ENCODE results near the gene HOXB6.

HOXB6 gene

DNA sequence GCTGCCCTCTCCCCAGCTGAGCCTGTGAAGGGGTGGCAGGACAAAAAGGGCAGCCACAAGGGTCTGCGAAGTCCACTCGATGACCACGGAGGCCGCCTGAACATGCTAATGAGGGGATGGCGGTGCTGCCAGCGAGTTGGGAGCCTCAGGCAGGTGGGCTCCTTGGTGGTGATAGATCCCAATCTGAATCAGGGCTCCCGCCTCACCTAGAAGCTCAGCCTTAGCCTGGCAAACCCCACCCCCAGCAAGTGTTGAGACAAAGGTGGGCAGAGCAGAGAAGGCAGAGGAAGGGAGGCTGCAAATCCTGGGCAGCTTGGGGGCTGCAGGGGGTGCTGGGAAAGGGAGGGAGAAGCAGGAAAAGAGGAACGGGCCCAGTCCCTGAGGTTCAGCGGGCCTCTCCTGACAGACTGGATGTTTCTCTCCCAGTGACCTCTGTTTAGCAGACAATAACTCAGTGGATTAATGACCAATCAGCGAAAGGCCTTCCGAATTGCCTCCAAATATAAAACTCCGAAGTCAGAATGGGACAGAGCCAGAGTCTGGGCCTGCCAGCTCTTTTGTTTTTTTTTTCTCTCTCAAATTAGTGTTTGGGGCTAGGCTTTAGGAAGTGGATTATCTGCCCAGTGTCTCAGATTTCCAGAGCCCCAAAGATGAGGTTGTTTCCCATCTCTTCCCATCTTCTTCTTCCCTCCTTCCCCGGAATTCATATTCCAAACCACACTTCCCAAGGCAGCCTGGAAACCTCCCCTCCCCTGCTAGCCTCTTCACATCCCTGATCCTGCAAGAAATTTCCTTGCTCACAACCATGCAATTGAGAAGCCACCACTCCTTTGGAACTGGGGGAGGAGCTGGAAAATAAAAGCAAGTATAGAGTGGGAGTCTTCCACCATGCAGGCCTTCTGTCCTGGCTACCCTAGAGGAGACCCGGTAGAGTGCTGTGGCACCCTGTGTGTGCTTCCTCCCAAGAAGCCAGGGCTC lies 44.7 kb downstream of the HOXB6 start:
- ATAC-seq: no peak
- TF ChIP-seq SNAI2 (CRISPR knock-in tag; IDR thresholded peaks at IDR 0.05): no peak
- TF ChIP-seq ZNF8 (CRISPR knock-in tag; IDR thresholded peaks at IDR 0.05): no peak
- TF ChIP-seq BACH2 (CRISPR knock-in tag; IDR thresholded peaks at IDR 0.05; ENCODE audit: borderline replicate concordance): no peak
- TF ChIP-seq TCF4 (CRISPR knock-in tag; IDR thresholded peaks at IDR 0.05; ENCODE audit: borderline replicate concordance): no peak
- no peak for TF ChIP-seq ZNF70 (CRISPR knock-in tag; IDR thresholded peaks at IDR 0.05)
- no peak for TF ChIP-seq RARB (CRISPR knock-in tag; IDR thresholded peaks at IDR 0.05)
- TF ChIP-seq TOX (CRISPR knock-in tag; IDR thresholded peaks at IDR 0.05; ENCODE audit: borderline replicate concordance): no peak
- TF ChIP-seq CSDC2 (CRISPR knock-in tag; IDR thresholded peaks at IDR 0.05): no peak
- no peak for TF ChIP-seq ISL1 (CRISPR knock-in tag; IDR thresholded peaks at IDR 0.05)
- TF ChIP-seq, protein P1, sequence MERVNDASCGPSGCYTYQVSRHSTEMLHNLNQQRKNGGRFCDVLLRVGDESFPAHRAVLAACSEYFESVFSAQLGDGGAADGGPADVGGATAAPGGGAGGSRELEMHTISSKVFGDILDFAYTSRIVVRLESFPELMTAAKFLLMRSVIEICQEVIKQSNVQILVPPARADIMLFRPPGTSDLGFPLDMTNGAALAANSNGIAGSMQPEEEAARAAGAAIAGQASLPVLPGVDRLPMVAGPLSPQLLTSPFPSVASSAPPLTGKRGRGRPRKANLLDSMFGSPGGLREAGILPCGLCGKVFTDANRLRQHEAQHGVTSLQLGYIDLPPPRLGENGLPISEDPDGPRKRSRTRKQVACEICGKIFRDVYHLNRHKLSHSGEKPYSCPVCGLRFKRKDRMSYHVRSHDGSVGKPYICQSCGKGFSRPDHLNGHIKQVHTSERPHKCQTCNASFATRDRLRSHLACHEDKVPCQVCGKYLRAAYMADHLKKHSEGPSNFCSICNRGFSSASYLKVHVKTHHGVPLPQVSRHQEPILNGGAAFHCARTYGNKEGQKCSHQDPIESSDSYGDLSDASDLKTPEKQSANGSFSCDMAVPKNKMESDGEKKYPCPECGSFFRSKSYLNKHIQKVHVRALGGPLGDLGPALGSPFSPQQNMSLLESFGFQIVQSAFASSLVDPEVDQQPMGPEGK (CRISPR knock-in tag; IDR thresholded peaks at IDR 0.05; ENCODE audit: borderline replicate concordance): no peak
- TF ChIP-seq PPARA (CRISPR knock-in tag; IDR thresholded peaks at IDR 0.05; ENCODE audit: borderline replicate concordance): no peak
- no peak for TF ChIP-seq ZFP3 (CRISPR knock-in tag; IDR thresholded peaks at IDR 0.05)
- no peak for TF ChIP-seq ZFP30 (CRISPR knock-in tag; IDR thresholded peaks at IDR 0.05)
- no peak for TF ChIP-seq OSR1 (CRISPR knock-in tag; IDR thresholded peaks at IDR 0.05)
- TF ChIP-seq, protein P2, sequence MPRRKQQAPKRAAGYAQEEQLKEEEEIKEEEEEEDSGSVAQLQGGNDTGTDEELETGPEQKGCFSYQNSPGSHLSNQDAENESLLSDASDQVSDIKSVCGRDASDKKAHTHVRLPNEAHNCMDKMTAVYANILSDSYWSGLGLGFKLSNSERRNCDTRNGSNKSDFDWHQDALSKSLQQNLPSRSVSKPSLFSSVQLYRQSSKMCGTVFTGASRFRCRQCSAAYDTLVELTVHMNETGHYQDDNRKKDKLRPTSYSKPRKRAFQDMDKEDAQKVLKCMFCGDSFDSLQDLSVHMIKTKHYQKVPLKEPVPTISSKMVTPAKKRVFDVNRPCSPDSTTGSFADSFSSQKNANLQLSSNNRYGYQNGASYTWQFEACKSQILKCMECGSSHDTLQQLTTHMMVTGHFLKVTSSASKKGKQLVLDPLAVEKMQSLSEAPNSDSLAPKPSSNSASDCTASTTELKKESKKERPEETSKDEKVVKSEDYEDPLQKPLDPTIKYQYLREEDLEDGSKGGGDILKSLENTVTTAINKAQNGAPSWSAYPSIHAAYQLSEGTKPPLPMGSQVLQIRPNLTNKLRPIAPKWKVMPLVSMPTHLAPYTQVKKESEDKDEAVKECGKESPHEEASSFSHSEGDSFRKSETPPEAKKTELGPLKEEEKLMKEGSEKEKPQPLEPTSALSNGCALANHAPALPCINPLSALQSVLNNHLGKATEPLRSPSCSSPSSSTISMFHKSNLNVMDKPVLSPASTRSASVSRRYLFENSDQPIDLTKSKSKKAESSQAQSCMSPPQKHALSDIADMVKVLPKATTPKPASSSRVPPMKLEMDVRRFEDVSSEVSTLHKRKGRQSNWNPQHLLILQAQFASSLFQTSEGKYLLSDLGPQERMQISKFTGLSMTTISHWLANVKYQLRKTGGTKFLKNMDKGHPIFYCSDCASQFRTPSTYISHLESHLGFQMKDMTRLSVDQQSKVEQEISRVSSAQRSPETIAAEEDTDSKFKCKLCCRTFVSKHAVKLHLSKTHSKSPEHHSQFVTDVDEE (CRISPR knock-in tag; IDR thresholded peaks at IDR 0.05): no peak
- TF ChIP-seq ZNF565 (CRISPR knock-in tag; conservative IDR thresholded peaks at IDR 0.05; ENCODE audit: low read depth): no peak
- TF ChIP-seq ARNTL (CRISPR knock-in tag; IDR thresholded peaks at IDR 0.05; ENCODE audit: borderline replicate concordance, low read depth): no peak

DNA sequence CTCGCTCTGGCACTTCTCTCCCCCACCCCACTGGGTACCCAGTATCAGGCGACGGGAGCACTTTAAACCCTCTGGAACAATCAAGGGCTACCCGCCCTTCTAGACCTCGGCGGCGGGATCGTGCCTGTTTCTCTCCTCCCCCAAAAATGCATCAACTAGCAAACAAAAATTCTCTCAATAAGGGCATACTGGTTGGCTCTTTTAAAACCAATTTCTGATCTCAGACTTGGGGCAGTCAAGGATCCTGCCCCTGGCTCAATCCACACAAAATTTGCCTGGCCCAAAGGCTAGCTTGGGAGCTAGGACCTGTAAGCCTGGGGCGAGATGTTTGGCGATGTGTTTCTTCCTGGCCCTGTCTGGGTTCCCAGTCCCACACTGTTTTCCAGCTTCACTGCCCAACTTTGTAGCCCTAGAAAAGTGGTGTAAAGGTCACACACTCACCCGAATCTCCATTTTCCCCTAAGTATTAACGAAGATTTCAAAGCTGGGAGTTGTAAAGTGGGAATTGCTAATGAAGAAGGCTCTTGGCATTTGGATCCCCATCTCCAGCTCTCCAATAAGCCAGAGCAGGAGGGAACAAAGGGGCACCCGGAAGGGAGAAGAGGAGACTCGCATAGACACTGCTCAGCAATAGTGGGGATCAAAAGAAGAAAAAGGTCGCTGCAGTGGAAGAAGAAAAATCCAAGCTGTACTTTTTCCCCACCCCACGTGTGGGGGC lies 45.5 kb downstream of the HOXB6 start:
- TF ChIP-seq ISL1 (CRISPR knock-in tag; IDR thresholded peaks at IDR 0.05) (no peak), ZC3H10 (CRISPR knock-in tag; IDR thresholded peaks at IDR 0.05) (no peak), OSR1 (CRISPR knock-in tag; IDR thresholded peaks at IDR 0.05) (no peak), GLIS3 (CRISPR knock-in tag; IDR thresholded peaks at IDR 0.05) (no peak), ZNF565 (CRISPR knock-in tag; conservative IDR thresholded peaks at IDR 0.05; ENCODE audit: low read depth) (no peak), ZFP30 (CRISPR knock-in tag; IDR thresholded peaks at IDR 0.05) (no peak), PPARA (CRISPR knock-in tag; IDR thresholded peaks at IDR 0.05; ENCODE audit: borderline replicate concordance) (no peak), ZNF70 (CRISPR knock-in tag; IDR thresholded peaks at IDR 0.05) (no peak), ZFP3 (CRISPR knock-in tag; IDR thresholded peaks at IDR 0.05) (no peak)
- TF ChIP-seq, protein P3, sequence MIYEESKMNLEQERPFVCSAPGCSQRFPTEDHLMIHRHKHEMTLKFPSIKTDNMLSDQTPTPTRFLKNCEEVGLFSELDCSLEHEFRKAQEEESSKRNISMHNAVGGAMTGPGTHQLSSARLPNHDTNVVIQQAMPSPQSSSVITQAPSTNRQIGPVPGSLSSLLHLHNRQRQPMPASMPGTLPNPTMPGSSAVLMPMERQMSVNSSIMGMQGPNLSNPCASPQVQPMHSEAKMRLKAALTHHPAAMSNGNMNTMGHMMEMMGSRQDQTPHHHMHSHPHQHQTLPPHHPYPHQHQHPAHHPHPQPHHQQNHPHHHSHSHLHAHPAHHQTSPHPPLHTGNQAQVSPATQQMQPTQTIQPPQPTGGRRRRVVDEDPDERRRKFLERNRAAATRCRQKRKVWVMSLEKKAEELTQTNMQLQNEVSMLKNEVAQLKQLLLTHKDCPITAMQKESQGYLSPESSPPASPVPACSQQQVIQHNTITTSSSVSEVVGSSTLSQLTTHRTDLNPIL (CRISPR knock-in tag; IDR thresholded peaks at IDR 0.05; ENCODE audit: low read depth): no peak
- no peak for ATAC-seq

DNA sequence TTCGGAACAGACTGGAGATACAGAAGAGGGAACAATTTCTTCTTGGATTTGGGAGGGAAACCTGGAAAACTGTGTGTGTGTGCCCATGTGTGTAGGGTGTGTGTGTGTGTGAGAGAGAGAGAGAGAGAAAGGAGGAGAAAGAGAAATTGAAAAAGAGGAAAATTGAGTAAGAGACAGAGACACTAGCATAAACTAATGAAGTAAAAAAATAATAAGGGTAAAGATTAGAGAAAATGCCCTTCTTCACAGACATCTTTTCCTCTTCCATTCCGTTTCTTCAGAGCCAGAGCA lies 46.0 kb downstream of the HOXB6 start:
- ATAC-seq: no peak
- TF ChIP-seq ARNTL (CRISPR knock-in tag; IDR thresholded peaks at IDR 0.05; ENCODE audit: borderline replicate concordance, low read depth) (no peak), TOX (CRISPR knock-in tag; IDR thresholded peaks at IDR 0.05; ENCODE audit: borderline replicate concordance) (no peak), ZFP30 (CRISPR knock-in tag; IDR thresholded peaks at IDR 0.05) (no peak)
- TF ChIP-seq, protein P1 (CRISPR knock-in tag; IDR thresholded peaks at IDR 0.05; ENCODE audit: borderline replicate concordance): no peak
- TF ChIP-seq, protein P4, sequence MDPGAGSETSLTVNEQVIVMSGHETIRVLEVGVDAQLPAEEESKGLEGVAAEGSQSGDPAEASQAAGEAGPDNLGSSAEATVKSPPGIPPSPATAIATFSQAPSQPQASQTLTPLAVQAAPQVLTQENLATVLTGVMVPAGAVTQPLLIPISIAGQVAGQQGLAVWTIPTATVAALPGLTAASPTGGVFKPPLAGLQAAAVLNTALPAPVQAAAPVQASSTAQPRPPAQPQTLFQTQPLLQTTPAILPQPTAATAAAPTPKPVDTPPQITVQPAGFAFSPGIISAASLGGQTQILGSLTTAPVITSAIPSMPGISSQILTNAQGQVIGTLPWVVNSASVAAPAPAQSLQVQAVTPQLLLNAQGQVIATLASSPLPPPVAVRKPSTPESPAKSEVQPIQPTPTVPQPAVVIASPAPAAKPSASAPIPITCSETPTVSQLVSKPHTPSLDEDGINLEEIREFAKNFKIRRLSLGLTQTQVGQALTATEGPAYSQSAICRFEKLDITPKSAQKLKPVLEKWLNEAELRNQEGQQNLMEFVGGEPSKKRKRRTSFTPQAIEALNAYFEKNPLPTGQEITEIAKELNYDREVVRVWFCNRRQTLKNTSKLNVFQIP (CRISPR knock-in tag; IDR thresholded peaks at IDR 0.05; ENCODE audit: borderline replicate concordance, low read depth): no peak
- TF ChIP-seq, protein P5, sequence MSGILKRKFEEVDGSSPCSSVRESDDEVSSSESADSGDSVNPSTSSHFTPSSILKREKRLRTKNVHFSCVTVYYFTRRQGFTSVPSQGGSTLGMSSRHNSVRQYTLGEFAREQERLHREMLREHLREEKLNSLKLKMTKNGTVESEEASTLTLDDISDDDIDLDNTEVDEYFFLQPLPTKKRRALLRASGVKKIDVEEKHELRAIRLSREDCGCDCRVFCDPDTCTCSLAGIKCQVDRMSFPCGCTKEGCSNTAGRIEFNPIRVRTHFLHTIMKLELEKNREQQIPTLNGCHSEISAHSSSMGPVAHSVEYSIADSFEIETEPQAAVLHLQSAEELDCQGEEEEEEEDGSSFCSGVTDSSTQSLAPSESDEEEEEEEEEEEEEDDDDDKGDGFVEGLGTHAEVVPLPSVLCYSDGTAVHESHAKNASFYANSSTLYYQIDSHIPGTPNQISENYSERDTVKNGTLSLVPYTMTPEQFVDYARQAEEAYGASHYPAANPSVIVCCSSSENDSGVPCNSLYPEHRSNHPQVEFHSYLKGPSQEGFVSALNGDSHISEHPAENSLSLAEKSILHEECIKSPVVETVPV (CRISPR knock-in tag; IDR thresholded peaks at IDR 0.05): no peak

All from SK-N-SH treated with all-trans-retinoic acid at 6 μM for 48 hours (cell line).